ENCODE results near the gene STEAP1.
"Not testable (repeated sequence)": the region's sequence is repeated elsewhere in the genome, so short reads cannot be mapped to it uniquely, and the experiment has no call there.

Gene STEAP1

GRCh38 chr7:90153943-90154771 lies at the start of gene STEAP1:
TSS of gene STEAP1 (plus strand) at chr7:90154469. CDS start at chr7:90159789, 5,320 bp downstream.
- TF ChIP-seq GATA2, GATA3 (IDR thresholded peaks at IDR 0.05; ENCODE audit: low read depth, low read length): not testable (repeated sequence)

- TF ChIP-seq GATA3 (IDR thresholded peaks at IDR 0.05; ENCODE audit: low read depth, low read length), result no peak
- no peak for TF ChIP-seq GATA2 (IDR thresholded peaks at IDR 0.05; ENCODE audit: low read depth, low read length)
Measured at GRCh38 chr7:90119178-90119971, 34.9 kb upstream of the STEAP1 start.

- no peak for TF ChIP-seq GATA2 (IDR thresholded peaks at IDR 0.05; ENCODE audit: low read depth, low read length)
- no peak for TF ChIP-seq GATA3 (IDR thresholded peaks at IDR 0.05; ENCODE audit: low read depth, low read length)
Measured at GRCh38 chr7:90155206-90155605, 937 bp downstream of the STEAP1 start.

GRCh38 chr7:90163534-90163933 lies 9.3 kb downstream of the STEAP1 start:
- TF ChIP-seq GATA3 (IDR thresholded peaks at IDR 0.05; ENCODE audit: low read depth, low read length) (no peak), GATA2 (IDR thresholded peaks at IDR 0.05; ENCODE audit: low read depth, low read length) (no peak)

GRCh38 chr7:90165724-90166123 lies 11.5 kb downstream of the STEAP1 start:
- TF ChIP-seq GATA3 (IDR thresholded peaks at IDR 0.05; ENCODE audit: low read depth, low read length) (no peak), GATA2 (IDR thresholded peaks at IDR 0.05; ENCODE audit: low read depth, low read length) (no peak)

- TF ChIP-seq GATA3 (IDR thresholded peaks at IDR 0.05; ENCODE audit: low read depth, low read length), result no peak
- TF ChIP-seq GATA2 (IDR thresholded peaks at IDR 0.05; ENCODE audit: low read depth, low read length), result no peak
Measured at GRCh38 chr7:90166153-90166552, 11.9 kb downstream of the STEAP1 start.

GRCh38 chr7:90167361-90167760 lies 13.1 kb downstream of the STEAP1 start:
- no peak for TF ChIP-seq GATA3 (IDR thresholded peaks at IDR 0.05; ENCODE audit: low read depth, low read length)
- TF ChIP-seq GATA2 (IDR thresholded peaks at IDR 0.05; ENCODE audit: low read depth, low read length), result no peak

GRCh38 chr7:90169891-90170290 lies 15.6 kb downstream of the STEAP1 start:
- TF ChIP-seq GATA3 (IDR thresholded peaks at IDR 0.05; ENCODE audit: low read depth, low read length), result no peak
- TF ChIP-seq GATA2 (IDR thresholded peaks at IDR 0.05; ENCODE audit: low read depth, low read length), result no peak

GRCh38 chr7:90172121-90172520 lies 17.9 kb downstream of the STEAP1 start:
- TF ChIP-seq GATA2 (IDR thresholded peaks at IDR 0.05; ENCODE audit: low read depth, low read length) (no peak), GATA3 (IDR thresholded peaks at IDR 0.05; ENCODE audit: low read depth, low read length) (no peak)

GRCh38 chr7:90172624-90173023 lies 18.4 kb downstream of the STEAP1 start:
- TF ChIP-seq GATA3 (IDR thresholded peaks at IDR 0.05; ENCODE audit: low read depth, low read length) (no peak), GATA2 (IDR thresholded peaks at IDR 0.05; ENCODE audit: low read depth, low read length) (no peak)

GRCh38 chr7:90173127-90173844 lies 19.0 kb downstream of the STEAP1 start:
- TF ChIP-seq GATA2 (IDR thresholded peaks at IDR 0.05; ENCODE audit: low read depth, low read length) (no peak), GATA3 (IDR thresholded peaks at IDR 0.05; ENCODE audit: low read depth, low read length) (no peak)

- TF ChIP-seq GATA3 (IDR thresholded peaks at IDR 0.05; ENCODE audit: low read depth, low read length) (no peak), GATA2 (IDR thresholded peaks at IDR 0.05; ENCODE audit: low read depth, low read length) (no peak)
Measured at GRCh38 chr7:90175667-90176066, 21.4 kb downstream of the STEAP1 start.

- TF ChIP-seq GATA3 (IDR thresholded peaks at IDR 0.05; ENCODE audit: low read depth, low read length) (no peak), GATA2 (IDR thresholded peaks at IDR 0.05; ENCODE audit: low read depth, low read length) (no peak)
Measured at GRCh38 chr7:90176195-90176594, 21.9 kb downstream of the STEAP1 start.

- TF ChIP-seq GATA2 (IDR thresholded peaks at IDR 0.05; ENCODE audit: low read depth, low read length) (no peak), GATA3 (IDR thresholded peaks at IDR 0.05; ENCODE audit: low read depth, low read length) (no peak)
Measured at GRCh38 chr7:90178166-90178565, 23.9 kb downstream of the STEAP1 start.
